ENCODE measurements around the gene RAB6C.
"Not testable (repeated sequence)": the region's sequence is repeated elsewhere in the genome, so short reads cannot be mapped to it uniquely, and the experiment has no call there.

The RAB6C gene

DNA sequence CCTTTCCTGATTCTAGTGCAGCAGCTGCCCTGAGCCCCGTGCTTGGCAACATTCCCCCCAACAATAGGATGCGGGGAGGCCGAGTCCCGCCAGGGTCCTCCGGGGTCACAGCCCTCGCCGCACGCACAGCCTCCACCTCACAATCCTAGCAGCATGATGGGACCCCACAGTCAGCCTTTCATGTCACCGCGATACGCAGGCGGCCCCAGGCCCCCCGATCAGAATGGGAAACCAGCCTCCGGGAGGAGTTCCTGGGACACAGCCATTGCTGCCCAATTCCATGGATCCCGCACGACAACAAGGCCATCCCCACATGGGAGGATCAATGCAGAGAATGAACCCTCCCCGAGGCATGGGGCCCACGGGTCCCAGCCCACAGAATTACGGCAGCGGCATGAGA lies 13.7 kb downstream of the RAB6C start:
- not testable (repeated sequence) for DNase-seq (ENCODE audit: low spot score)

DNA sequence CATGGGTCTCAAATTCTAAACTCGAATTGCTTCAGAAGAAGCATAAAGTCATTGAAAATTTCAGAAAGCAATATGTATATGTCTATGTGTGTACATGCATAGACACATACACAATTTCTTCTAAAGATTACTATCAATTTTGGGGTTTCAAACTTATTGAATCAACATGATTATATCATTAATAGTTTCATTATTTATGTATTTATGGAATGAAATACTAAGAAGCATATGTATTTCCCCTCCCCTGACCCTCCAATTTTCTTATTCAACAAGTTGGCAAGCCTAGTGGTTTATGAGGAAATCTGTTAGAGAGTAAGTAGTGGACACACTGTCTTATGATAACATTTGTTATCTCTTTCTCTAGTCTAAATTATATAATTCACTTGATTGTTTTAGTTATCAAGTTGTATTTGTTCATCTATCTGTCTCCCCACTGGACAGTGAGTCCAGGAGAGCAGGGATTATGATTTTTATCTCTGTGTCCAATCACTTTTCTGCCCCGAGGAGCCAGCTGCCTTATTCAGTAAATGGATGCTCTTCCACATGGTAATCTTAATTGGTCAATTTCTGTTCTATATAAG lies 17.3 kb downstream of the RAB6C start:
- not testable (repeated sequence) for DNase-seq (ENCODE audit: low spot score)

DNA sequence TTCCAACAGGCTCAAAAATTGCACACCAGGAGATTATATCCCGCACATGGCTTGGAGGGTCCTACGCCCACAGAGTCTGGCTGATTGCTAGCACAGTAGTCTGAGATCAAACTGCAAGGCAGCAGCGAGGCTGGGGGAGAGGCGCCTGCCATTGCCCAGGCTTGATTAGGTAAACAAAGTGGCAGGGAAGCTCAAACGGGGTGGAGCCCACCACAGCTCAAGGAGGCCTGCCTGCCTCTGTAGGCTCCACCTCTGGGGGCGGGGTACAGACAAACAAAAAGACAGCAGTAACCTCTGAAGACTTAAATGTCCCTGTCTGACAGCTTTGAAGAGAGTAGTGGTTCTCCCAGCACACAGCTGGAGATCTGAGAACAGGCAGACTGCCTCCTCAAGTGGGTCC lies 19.3 kb downstream of the RAB6C start:
- not testable (repeated sequence) for DNase-seq (ENCODE audit: low spot score)

DNA sequence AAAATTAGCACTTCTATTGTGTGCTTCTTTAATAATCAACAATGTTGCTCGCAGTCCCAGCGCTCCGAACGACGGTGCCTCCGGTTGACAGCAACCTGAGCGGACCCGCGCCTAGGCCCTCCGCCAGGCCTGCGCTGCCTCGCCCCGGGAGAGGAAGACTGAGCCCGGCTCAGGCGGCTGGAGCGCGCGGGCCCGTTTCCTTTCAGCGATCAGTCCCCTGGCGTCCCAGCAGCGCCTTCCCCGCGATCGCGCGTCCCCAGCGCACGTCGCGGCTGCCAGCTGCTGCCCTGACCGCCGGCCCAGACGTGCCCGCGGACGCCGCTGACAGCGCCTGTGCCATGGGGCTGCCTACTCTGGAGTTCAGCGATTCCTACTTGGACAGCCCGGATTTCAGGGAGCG lies 26.4 kb downstream of the RAB6C start:
- not testable (repeated sequence) for DNase-seq (ENCODE audit: low spot score)

DNA sequence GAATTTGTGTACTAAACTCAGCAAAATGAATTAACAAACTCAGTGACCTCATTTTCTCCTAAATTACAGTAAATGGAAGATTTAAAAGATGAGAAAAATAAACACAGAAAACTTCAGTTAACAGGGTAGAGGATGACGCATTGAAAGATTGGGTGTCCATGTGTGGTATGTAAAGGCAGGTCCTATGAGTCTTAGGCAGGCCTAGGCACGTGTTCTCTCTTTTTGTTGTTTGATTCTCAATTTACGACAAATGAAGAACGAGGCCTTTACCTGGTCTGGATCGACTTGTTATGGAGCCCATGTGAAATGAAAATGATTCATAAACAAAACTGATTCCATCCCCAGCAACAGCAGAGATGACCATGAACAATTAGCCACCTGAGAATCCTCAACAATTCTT lies 37.2 kb downstream of the RAB6C start:
- DNase-seq (ENCODE audit: low spot score) = not testable (repeated sequence)

DNA sequence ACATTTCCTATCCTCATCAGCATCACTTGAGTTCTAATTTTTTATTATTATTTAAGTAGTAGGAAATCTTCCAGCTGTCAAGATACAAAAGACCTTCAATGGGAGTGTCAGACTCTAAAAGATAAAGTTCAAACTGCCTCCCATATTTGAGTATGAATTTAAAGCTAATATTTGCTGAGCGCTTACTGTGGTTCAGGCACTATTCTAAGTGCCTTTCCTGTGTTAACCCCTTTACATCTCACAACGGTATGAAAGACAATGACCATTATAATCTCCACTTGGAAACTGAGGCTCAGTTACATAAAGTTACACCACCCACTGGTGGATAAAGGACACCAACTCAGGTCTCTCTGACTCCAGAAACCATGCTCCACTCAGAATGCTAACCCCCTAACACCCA lies 39.9 kb downstream of the RAB6C start:
- DNase-seq (ENCODE audit: low spot score) = no peak

DNA sequence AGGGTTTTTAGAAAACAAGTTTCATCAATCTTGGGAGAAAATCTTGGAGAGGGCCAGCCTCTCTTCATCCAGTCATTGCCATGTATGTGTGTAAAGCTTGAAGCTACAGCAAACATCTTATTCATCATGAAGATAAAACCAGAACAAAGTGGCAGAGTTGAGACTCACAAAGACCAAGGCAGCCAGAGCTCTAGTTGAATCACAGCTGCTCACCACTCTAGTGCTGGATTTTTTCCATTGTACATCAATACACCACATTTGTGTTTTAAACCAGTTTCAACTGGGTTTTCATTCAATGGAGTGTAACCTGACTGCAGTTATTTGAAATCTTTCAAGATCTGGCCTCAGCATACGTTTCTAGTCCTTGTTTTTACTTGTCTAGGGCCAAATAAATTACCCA lies 40.6 kb downstream of the RAB6C start:
- DNase-seq (ENCODE audit: low spot score) = not testable (repeated sequence)

DNA sequence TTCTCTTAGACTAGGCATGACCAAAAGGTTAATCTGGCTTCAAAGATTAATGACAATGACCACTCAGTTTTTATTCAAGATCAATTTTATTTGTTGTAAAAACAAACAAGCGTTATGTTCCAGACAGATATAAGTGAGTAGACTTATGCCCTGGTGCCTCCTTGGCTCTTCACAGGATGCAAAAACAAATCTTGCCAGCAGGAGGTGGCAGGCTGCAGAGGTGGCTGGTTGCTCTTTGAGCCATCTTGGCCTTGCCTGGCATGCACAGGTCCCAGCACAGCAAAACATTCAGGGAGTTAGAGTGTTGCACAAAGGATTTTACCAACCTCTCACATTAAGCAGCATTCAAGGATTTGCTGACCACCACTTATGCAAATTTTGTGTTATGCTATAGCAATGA lies 46.5 kb downstream of the RAB6C start:
- DNase-seq (ENCODE audit: low spot score) = not testable (repeated sequence)
